GM23248 (cell line): ENCODE data around the gene GBP3.
"Not testable (repeated sequence)": the region's sequence is repeated elsewhere in the genome, so short reads cannot be mapped to it uniquely, and the experiment has no call there.

Source experiments
- EZH2 ChIP-seq: fragments of 200-600 bp; sonication (generic); IDR thresholded peaks from 2 replicates; pipeline ENCODE4 v1.6.1; 2018; ENCODE audit warnings: antibody characterized with exemption, mild to moderate bottlenecking; ENCODE audit not compliant: insufficient read depth, poor library complexity, severe bottlenecking
- EZH2phosphoT487 ChIP-seq: fragments of 200-600 bp; sonication (generic); IDR thresholded peaks from 2 replicates; pipeline ENCODE4 v1.6.1; 2018; ENCODE audit warnings: antibody characterized with exemption, moderate library complexity, mild to moderate bottlenecking, low read depth; ENCODE audit not compliant: insufficient read depth

DNA sequence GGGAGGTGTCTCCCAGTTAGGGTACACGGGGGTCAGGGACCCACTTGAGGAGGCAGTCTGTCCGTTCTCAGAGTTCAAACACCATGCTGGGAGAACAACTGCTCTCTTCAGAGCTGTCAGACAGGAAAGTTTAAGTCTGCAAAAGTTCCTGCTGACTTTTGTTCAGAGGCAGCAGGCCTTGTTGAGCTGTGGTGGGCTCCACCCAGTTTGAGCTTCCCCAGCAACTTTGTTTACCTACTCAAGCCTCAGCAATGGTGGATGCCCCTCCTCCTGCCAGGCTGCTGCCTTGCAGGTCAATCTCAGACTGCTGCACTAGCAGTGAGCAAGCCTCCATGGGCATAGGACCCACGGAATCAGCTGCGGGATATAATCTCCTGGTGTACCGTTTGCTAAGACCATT is 11.3 kb upstream of the GBP3 start:
- not testable (repeated sequence) for TF ChIP-seq EZH2phosphoT487, EZH2
